Ramos (cell line): ENCODE results near the gene ZNF594.
"Not testable (repeated sequence)": the region's sequence is repeated elsewhere in the genome, so short reads cannot be mapped to it uniquely, and the experiment has no call there.

Source experiments
- in situ Hi-C: fragments of 300-500 bp; cut with MboI; formaldehyde crosslinking; loops from one replicate; pipeline ENCODE4 v1.14.3; 2022; ENCODE audit warnings: low sequenced_read_pairs; ENCODE audit not compliant: unreplicated experiment

ZNF594 gene

DNA sequence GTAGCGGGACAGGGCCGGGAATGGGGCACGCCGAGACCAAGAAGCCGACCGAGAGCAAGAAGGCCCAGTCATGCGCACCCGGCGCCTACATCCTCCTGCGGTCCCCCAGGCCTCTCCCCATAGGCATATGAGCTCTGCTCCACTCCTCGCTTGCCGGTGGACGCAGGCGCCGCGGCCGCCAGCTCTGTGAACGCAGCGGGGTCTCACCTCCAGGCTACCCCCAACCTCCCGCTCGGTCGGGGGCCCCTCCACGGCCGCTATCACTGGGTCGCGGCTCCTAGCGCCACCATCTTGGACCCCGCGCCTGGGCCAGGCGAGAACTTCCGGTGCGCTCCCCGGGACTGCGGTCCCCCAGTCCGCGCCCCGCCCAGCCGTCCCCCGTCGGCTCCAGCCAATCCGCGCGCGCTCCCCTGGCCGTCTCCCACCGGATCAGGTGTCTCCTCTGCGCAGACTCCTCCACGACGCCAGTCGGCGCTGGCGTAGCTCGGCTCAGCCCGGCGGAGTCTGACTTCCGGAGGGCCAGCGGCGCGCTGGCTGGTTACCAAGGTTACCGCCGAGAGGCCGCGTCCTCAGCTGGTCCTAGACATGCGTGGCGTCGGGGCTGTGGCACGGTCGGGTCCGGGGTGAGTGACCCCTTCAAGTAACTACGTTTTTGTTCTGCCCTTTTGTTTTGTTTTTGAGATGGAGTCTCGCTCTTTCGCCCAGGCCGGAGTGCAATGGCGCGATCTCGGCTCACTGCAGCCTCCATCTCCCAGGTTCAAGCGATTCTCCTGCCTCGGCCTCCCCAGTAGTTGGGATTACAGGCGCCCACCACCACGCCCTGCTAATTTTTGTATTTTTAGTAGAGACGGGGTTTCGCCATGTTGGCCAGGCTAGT lies at the start of gene ZNF594:
ZNF594 (minus strand) TSS at position 328 of the 877 bp plus-strand sequence. CDS start 7,612 bp downstream, outside the sequence.
- in situ Hi-C loops, result no loop called here

DNA sequence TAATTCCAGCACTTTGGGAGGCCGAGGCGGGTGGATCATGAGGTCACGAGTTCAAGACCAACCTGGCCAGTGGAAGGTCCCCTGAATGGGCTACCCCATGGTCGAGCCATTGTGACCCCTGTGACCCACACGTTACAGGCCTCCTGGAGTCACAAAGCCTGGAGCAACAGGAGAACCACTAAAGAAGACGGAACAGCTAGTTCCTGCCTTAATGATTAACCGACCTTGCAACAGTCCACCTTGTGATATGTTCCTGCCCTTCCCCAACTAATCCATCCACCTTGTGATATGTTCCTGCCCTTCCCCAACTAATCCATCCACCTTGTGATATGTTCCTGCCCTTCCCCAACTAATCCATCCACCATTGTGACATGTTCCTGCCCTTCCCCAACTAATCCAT lies 48.1 kb upstream of the ZNF594 start:
- in situ Hi-C loops, result loop anchor here (5.0 kb wide), 1 partner anchor 42 kb away; no protein-coding TSS in a partner anchor

DNA sequence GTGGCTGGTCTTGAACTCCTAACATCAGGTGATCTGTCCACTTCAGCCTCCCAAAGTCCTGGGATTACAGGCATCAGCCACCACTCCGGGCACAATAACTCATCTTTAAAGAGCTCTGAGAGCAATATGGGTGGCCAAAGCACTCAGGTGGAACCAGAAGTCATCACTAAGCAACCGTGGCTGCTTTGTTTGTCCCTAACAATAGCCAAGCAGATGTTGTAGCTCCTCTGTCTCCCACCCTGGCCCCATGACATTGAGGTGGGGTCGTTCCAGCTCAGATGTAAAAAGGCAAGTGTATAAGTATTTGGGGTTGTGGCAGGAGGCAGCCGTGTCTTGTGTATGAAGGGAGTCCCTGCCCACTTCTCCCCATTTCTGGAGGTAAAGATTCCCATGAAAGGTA lies 46.7 kb upstream of the ZNF594 start:
- in situ Hi-C loops, result loop anchor here (5.0 kb wide), 1 partner anchor 41 kb away; no protein-coding TSS in a partner anchor

DNA sequence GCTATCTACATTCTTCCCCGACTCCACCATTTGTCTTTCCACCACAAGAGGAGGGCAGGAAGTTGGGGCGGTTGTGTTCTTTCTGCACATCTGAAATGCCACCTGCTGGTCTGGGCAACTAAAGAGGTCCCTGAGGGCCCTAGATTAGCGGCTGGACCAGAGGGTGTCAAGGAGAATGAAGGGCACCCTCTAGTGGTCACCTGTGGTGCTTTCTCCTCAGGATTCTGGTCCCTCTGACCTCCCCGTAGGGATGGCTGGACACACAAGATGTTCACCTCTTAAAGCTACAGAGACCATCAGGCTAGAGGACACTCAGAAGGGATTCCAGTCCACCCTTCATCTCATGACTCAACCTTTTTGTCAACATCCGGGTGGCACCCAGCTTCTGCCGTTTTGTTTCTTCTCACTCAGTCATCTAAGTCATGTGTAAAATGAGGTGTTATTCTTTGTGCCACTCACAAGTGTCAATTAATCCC lies 45.9 kb upstream of the ZNF594 start:
- in situ Hi-C loops, result loop anchor here (5.0 kb wide), 1 partner anchor 40 kb away; no protein-coding TSS in a partner anchor

DNA sequence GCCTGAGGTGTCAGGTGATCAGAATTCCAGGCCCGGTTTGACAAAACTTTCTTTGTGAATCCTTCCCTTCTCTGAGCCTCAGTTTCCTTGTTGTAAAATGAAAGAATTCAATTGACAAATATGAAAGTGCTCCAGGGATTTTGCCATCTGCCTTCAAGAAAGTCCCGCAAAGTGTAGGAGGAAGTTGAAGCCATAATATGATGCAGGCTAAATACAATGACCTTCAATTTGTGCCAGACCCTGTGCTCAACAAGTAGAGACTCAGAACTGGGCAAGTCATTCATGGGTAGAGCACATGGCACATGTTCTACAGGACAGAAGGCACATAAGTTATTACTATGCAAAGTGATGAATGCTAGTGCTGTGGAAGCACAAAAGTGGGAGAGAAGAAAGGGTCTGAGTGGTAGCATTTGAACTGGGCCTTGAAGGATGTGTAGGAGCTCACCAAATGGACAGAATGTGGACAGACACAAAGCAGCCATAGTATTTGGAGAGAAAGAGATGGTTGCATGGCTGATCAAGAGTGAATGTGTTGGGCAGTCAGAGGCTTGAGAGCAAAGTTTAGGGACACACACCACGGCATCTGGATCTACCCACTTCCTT lies 45.4 kb upstream of the ZNF594 start:
- in situ Hi-C loops, result loop anchor here (5.0 kb wide), 1 partner anchor 40 kb away; no protein-coding TSS in a partner anchor

DNA sequence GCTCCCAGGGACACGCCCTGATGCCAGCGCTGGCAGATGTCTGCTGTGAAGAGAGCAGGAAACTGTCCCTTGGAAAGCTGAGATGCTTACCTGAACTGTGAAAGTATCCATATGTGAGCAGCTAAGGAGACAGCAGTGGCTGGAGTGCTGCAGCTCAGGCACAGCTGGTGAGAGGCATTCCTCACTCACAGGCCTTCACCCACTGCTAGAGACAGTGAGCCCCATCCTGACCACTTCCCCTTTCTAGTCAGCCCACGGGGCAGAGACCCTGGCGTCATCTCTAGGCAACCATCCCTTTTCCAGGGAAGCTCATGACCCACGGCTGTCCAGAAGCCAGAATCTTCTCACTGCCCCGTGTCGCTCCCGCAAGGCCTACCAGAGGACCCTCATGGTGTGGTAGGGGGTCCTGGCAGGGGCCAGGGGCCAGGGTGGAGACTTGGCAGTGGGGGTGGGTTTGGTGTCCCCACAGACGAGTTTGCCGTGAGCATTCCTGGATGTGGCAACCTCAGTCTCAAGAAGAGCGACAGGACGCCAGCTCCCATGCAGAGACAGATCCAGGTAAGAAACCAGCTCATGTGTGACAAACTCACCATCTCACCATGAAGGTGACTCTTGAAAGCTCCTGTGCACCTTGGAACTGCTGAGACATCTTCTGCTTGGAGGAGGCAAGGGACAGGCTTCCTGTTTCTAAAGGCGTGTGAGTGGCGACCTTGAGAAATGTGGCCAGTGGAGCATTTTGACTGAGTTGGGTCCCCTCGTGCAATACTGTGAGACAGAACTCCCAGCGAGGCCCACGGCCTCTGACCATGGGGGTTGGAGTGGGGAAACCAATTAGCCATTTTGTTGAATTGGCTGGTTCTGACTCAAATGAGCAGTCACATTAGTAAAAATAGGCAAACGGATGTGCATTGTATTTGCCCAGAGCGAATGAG lies 43.2 kb upstream of the ZNF594 start, which contains the start of gene SCIMP:
SCIMP (minus strand) TSS at position 216 of the 932 bp plus-strand sequence; CDS start at position 111, 105 bp downstream.
- in situ Hi-C loops, result loop anchor here (5.0 kb wide), 1 partner anchor 38 kb away; no protein-coding TSS in a partner anchor

DNA sequence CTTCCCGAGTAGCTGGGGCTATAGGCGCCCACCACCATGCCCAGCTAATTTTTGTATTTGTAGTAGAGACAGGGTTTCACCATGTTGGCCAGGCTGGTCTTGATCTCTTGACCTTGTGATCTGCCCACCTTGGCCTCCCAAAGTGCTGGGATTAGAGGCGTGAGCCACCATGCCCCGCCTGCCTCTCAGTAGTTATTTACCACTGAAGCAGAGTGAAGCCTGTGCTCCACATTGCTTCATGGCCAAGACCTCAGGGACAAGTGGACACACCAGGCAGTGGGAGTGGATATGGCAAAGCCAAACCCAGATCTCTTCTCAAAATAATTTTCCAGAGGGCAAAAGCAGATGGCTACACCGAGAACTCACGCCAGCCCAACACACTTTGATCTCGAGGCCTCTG lies 41.8 kb upstream of the ZNF594 start:
- in situ Hi-C loops, result not testable (repeated sequence)

DNA sequence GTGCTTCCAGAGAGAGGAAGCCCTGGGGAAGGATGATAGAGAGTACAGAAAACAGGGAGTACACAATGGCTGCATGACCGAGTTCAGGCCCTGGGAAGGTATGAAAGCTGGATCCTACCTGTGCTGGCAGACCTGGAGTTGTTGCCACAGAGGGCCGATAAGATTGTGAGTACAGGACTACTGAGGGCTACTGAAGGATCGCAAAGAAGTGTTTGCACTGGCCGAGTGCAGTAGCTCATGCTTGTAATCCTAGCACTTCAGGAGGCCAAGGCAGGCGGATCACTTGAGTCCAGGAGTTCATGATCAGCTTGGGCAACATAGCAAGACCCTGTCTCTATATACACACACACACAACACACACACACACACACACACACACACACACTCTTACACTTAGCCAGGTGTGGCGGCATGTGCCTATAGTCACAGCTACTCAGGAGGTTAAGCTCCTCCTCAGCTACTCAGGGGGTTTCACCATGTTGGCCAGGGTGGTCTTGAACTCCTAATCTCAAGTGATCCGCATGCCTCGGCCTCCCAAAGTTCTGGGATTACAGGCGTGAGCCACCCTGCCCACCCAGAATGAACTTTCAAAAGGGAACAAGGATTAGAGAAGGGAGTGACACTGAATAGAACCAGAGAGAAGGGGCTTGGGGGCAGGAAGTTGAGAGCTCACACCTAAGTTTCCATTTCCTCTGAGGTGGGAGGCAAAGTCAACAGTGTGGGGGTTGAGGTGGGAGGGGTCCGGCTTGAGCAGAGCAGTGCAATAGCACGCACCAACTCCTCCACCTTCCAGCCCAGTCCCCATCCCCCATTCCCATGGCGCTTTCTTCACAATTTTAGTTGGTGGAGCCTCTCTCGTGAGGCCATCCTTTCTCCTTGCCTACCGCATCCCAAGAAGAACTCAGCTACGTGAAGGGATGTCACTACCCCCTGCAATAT lies 35.5 kb upstream of the ZNF594 start:
- in situ Hi-C loops, result no loop called here

DNA sequence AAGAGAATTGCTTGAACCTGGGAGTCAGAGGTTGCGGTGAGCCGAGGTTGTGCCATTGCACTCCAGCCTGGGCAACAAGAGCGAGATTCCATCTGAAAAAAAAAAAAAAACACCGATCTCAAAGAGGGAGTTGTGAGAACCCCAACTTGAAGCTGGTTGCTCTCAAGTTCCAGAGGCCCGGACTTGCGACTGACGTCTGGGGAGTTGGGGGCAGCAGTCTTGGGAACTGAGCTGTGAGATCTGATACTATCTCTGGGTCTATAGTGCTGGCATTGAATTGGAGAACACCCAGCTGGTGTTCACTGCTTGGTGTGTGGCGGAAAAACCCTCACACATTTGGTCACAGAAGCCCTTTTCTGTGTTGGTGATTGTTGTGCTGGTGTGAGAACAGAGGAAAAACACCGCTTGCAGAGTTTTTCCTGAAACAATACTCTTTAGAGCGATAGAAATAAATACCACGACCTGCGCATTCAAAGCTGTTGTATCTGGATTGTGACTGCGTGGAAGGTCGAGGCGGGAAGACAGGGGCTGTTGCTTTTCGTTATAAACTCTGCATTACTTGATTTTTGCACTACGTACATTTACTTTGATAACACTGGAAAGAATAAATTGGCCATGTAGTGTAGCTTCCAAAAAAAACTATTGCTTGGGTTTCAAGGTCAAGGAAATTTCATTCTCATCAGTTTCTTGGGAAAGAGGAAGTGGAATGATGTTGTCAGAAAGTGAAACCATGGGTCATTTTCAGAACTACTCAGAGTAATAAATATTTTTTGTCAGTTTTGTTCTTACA lies 34.2 kb upstream of the ZNF594 start:
- in situ Hi-C loops, result no loop called here

DNA sequence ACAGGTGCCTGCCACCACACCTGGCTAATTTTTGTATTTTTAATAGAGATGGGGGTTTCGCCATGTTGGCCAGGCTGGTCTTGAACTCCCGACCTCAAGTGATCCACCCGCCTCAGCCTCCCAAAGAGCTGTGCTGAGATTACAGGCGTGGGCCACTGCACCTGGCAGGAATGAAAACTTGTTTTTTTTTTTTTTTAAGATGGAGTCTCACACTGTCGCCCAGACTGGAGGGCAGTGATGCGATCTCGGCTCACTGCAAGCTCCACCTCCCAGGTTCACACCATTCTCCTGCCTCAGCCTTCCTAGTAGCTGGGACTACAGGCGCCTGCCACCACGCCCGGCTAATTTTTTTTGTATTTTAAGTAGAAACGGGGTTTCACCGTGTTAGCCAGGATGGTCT lies 30.2 kb upstream of the ZNF594 start:
- in situ Hi-C loops, result not testable (repeated sequence)

DNA sequence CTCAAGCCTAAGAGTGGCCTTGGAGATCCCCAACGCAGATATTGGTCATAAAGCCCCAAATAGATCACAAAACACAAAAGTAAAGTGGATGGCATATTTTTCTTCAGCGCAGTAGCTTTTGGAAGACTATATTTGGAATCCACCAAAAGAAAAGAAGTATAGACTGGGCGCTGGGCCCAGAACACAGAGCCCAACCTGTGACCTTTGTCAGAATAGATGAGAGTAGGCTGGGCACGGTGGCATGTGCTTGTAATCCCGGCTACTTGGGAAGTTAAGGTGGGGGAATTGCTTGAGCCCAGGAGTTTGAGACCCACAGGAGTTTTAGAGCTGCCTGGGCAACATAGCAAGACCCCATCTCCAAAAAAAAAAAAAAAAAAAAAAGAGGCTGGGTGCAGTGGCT lies 28.4 kb upstream of the ZNF594 start:
- in situ Hi-C loops, result no loop called here

DNA sequence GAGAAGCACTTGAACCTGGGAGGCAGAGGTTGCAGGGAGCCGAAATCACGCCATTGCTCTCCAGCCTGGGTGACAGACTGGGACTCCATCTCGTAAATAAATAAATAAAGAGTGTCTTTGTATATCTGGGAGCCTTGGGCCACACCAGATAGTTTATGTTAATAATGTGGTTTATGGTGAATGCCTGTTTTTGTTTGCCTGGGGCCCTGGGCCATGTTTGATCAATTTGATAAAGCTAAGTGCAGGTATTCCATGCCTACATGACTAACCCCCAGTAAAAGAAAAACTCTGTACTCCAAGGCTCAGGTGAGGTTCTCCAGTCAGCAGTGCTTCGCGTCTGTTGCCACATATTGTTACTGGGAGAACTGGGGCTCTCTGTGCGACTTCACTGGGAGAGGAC lies 27.9 kb upstream of the ZNF594 start:
- in situ Hi-C loops, result no loop called here

DNA sequence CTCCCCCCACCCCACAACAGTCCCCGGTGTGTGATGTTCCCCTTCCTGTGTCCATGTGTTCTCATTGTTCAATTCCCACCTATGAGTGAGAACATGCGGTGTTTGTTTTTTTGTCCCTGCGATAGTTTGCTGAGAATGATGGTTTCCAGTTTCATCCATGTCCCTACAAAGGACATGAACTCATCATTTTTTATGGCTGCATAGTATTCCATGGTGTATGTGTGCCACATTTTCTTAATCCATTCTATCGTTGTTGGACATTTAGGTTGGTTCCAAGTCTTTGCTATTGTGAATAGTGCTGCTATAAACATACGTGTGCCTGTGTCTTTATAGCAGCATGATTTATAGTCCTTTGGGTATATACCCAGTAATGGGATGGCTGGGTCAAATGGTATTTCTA lies 25.9 kb upstream of the ZNF594 start:
- in situ Hi-C loops, result not testable (repeated sequence)

DNA sequence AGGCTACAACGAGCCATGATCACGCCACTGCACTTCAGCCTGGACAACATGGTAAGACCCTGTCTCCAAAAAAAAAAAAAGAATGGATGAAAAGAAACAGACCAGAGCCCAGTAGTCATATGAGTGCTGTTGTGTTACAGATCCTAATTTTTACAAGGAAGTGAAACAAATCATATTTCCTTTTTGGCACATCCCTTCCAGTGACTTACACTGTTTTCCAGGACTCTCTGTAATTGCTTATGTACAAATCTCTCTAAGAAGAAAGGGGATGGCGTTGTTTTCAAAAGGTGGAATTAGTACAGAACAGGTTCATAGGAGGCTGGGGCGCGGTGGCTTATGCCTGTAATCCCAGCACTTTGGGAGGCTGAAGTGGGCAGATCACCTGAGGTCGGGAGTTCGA lies 19.8 kb upstream of the ZNF594 start:
- in situ Hi-C loops, result no loop called here

DNA sequence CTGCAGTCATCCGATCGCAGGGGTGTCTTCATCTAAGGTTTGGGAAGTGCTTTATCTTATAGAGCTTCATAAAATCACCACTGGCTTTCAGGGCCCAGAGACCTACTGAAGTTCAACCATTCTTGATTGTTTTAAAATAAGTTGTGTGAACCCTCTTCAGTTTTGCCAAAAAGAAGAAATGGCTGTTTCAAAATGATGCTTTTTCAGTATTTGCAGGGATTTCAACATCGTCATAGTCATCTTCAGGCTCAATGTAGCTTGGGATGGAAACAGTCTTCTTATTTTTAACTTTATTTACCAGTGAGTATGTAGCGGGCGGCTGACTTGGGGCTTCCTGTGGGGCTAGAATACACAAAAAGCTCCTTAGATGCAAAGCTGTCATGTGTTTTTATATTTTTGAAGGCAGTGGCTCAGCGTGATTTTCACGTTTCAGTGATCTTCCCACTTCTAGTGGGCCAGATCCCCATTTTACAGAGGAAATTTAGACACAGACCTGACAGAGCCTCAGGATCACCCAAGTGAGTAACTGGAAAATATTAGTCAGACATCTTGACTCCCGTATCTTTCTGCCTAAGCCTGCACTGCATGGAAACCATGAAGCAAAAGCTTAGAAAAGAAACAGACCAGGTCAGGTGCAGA lies 19.1 kb upstream of the ZNF594 start:
- in situ Hi-C loops, result no loop called here

DNA sequence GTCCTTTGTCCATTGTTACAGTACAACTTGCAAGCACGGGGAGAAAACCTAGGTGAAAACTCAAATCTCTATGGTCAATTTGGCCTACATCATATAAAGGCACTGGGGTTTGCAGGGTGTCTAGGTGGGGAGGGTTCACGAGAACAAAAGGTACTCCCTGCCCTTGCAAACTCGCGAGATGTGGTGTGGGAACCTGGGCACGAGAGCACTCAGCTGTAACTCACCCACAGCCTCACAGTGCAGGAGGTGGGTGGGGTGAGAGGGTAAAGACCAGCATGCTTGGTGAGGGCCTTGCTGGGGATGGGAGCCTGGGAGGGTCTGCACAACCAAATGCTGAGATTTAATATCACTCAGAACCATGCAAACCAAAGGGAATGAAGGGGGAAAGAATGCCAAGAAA lies 18.4 kb upstream of the ZNF594 start:
- in situ Hi-C loops, result no loop called here

DNA sequence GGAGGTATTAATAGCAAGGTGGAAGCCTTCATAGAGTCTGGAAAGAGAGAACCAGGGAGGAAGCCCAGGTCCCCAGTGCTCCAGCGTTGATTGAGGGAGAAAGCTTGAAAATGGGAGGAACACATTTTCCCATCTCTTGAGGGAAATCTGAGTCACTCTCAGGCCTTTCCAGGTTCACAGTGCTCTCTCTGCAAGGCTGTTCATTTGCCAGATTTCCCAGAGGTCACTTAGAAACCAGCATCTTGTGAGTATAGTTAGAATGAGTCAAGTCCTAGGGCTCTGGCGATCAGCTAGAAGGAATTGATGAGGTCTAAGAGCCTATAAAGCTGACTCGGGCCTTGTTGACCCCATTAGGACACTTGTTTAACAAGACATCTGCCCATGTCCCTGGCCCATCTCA lies 17.7 kb upstream of the ZNF594 start:
- in situ Hi-C loops, result no loop called here

DNA sequence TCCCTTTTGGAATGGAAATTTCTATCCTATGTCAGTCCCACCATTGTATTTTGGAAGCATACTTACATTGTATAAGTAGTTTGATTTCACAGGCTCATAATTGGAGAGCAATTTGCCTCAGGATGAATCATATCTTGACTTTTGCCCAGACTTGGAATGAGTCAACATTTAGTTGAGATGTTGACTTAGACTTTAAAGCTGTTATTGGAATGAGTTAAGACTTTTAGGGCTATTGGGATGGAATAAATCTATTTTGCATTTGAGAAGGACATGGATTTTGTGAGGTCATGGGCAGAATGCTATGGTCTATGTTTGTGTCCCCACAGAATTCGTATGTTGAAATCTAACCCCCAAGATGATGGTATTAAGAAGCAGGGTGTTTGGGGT lies 12.2 kb upstream of the ZNF594 start:
- in situ Hi-C loops, result no loop called here
